Activated CD4-positive, alpha-beta T cell treated with anti-CD3 and anti-CD28 coated beads for 36 hours (primary cell): ENCODE measurements around the gene RERE. TPM values are rescaled to one million over a fixed set of nuclear protein-coding genes. Genes with fewer than 3 reads are reported as not detected.

ENCODE experiments used
- ATAC-seq: fragments of 200-7000 bp; cut with Tn5 transposase; one replicate; pipeline ENCODE4 v1.10.0; 2021; ENCODE audit warnings: mild to moderate bottlenecking, moderate library complexity
- CTCF ChIA-PET: fragments of 350-600 bp; sonication (Branson Sonifier 250); formaldehyde crosslinking; loops from one replicate; lab custom pipeline; 2021; ENCODE audit warnings: antibody characterized with exemption; lab: Charles Lee
- POLR2A ChIA-PET: fragments of 350-600 bp; sonication (Branson Sonifier 250); formaldehyde crosslinking; loops from one replicate; lab custom pipeline; 2021; ENCODE audit warnings: antibody characterized with exemption, inconsistent platforms; lab: Charles Lee
- DNase-seq: peaks from one replicate; pipeline ENCODE4 v3.0.0-alpha.2; 2020
- H3K27ac Mint-ChIP-seq: one replicate; pipeline ENCODE4 v1.8.0; 2021; ENCODE audit warnings: mixed read lengths
- H3K27me3 Mint-ChIP-seq: one replicate; pipeline ENCODE4 v1.8.0; 2021; ENCODE audit warnings: mixed read lengths
- H3K36me3 Mint-ChIP-seq: one replicate; pipeline ENCODE4 v1.8.0; 2021; ENCODE audit warnings: low read depth, mixed read lengths
- H3K4me1 Mint-ChIP-seq: one replicate; pipeline ENCODE4 v1.8.0; 2021; ENCODE audit warnings: mixed read lengths
- H3K4me3 Mint-ChIP-seq: one replicate; pipeline ENCODE4 v1.8.0; 2021; ENCODE audit warnings: mild to moderate bottlenecking, moderate library complexity, mixed read lengths
- H3K9me3 Mint-ChIP-seq: one replicate; pipeline ENCODE4 v1.8.0; 2021; ENCODE audit warnings: low read depth, mixed read lengths
- intact Hi-C, 2 experiments: fragments of 100-400 bp; cut with DNase I in 1 of 2; cut with micrococcal nuclease in 1 of 2; formaldehyde crosslinking; loops; one replicate each; pipeline versions ENCODE4 v1.14.2 to v1.15.1; 2022 to 2024; cut with DNase I, micrococcal nuclease
- total RNA-seq, 2 experiments: library from RNA; stranded (reverse); gene quantifications; one replicate each; pipeline ENCODE4 v1.2.3, GENCODE V29; 2021

The RERE gene
- total RNA-seq, 2 experiments from 2014 or later: 57.4 to 71.6 TPM

GRCh38 chr1:8662380-8663072, 154.9 kb downstream of the RERE start:
- ChIA-PET CTCF (interaction anchor here (0.8 to 1.8 kb wide), 8 partner anchors 9 to 186 kb away, joined by 3 to 14 read pairs (median 4); no protein-coding TSS in a partner anchor), POLR2A (interaction anchor here (0.6 kb wide), 1 partner anchor 167 kb away, joined by 3 read pairs; no protein-coding TSS in a partner anchor)
- ATAC-seq: no peak
- H3K27me3 Mint-ChIP-seq: no peaks in the 10 kb centered on the region
- H3K4me3 Mint-ChIP-seq: no peak overlapping the region
- H3K36me3 Mint-ChIP-seq: no peaks in the 10 kb centered on the region
- H3K27ac Mint-ChIP-seq: no peak overlapping the region
- no peak for DNase-seq
- H3K9me3 Mint-ChIP-seq: peaks cover 3% of the 10 kb centered on the region
- peaks cover 4% of the 10 kb centered on the region for H3K4me1 Mint-ChIP-seq
- intact Hi-C loops: loop anchor here (5.0 kb wide), 3 partner anchors 40 to 565 kb away; no protein-coding TSS in a partner anchor

GRCh38 chr1:8661185-8662110, 156.0 kb downstream of the RERE start:
- no peaks in the 10 kb centered on the region for H3K27me3 Mint-ChIP-seq
- peak; percentile 68 for DNase-seq
- no peak overlapping the region for H3K4me3 Mint-ChIP-seq

DNA sequence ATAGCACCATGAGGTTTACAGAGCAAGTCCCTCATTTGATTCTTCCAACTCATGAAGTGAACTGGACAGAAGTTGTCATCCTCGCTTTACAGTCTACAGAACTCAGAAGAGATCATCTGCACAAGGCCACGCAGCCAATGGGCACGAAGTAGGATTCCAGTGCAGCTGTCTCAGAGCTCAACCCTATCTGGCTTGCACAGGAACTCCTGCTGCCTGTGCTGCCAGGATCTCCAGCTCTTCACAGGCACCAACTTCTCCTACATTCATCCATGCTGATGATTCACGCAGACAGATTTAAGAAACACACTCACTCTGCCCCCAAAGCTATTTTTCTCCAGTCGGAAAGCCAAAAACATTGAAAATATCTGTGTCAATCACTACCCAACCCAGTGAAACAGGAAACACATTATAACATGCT, 157.0 kb downstream of the RERE start:
- intact Hi-C loops: loop anchor here (5.0 kb wide), 3 partner anchors 42 to 563 kb away; no protein-coding TSS in a partner anchor
- H3K27me3 Mint-ChIP-seq: no peaks in the 10 kb centered on the region

More at GRCh38 chr1:8661185-8662110, 156.0 kb downstream of the RERE start:
- intact Hi-C loops: loop anchor here (1.0 to 5.0 kb wide), 4 partner anchors 12 to 564 kb away; no protein-coding TSS in a partner anchor
- ATAC-seq: peak; percentile 82
- ChIA-PET CTCF (interaction anchor here (0.5 to 1.8 kb wide), 10 partner anchors 12 to 207 kb away, joined by 3 to 14 read pairs (median 4); no protein-coding TSS in a partner anchor), POLR2A (interaction anchor here (0.6 to 1.5 kb wide), 5 partner anchors 8 to 242 kb away, joined by 3 to 7 read pairs (median 3); no protein-coding TSS in a partner anchor)
- Mint-ChIP-seq H3K4me1 (peaks cover 4% of the 10 kb centered on the region), H3K27ac (no peak overlapping the region), H3K9me3 (peaks cover 3% of the 10 kb centered on the region), H3K36me3 (no peaks in the 10 kb centered on the region)

DNA sequence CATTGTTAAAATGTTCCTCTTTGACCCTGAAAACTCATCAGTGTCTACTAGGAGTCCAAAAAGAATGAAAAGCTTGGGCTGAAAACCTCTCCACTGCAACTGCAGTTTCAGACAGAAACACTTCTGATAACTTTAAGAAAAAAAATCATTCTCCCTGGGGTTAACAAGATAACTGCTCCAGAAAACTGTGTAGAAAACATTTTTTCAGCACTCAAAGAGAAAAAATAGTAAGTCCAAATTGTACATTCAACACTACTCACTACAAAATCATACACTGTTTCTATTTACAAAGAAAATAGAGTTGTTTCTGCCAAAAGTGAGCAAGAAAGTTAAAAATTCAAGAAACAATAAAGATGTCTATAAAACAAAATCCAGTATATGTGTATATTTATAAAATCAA, 157.8 kb downstream of the RERE start:
- intact Hi-C loops: no loop called here
- Mint-ChIP-seq H3K27ac (no peak overlapping the region), H3K4me3 (no peak overlapping the region), H3K36me3 (peaks cover 13% of the 10 kb centered on the region), H3K9me3 (peaks cover 3% of the 10 kb centered on the region), H3K4me1 (peaks cover 4% of the 10 kb centered on the region), H3K27me3 (no peaks in the 10 kb centered on the region)
- no peak for ATAC-seq
- ChIA-PET POLR2A (no interaction called here), CTCF (no interaction called here)
- DNase-seq: no peak

More for the DNA sequence above, 157.0 kb downstream of the RERE start:
- H3K4me1 Mint-ChIP-seq: peaks cover 4% of the 10 kb centered on the region
- ChIA-PET POLR2A (interaction anchor here (1.5 kb wide), 1 partner anchor 9 kb away, joined by 7 read pairs; no protein-coding TSS in a partner anchor), CTCF (interaction anchor here (0.5 to 1.6 kb wide), 2 partner anchors 188 to 208 kb away, joined by 4 read pairs; no protein-coding TSS in a partner anchor)
- DNase-seq: peak; percentile 24
- peaks cover 3% of the 10 kb centered on the region for H3K9me3 Mint-ChIP-seq
- H3K36me3 Mint-ChIP-seq: peaks cover 8% of the 10 kb centered on the region
- no peak overlapping the region for H3K27ac Mint-ChIP-seq
- no peak overlapping the region for H3K4me3 Mint-ChIP-seq
- no peak for ATAC-seq

- no peak for ATAC-seq
- Mint-ChIP-seq H3K4me3 (no peak overlapping the region), H3K9me3 (no peaks in the 10 kb centered on the region), H3K27ac (no peak overlapping the region), H3K4me1 (peaks cover 30% of the 10 kb centered on the region), H3K36me3 (peaks cover 33% of the 10 kb centered on the region), H3K27me3 (no peaks in the 10 kb centered on the region)
- intact Hi-C loops: no loop called here
- POLR2A ChIA-PET: no interaction called here
- CTCF ChIA-PET: no interaction called here
- DNase-seq: no peak
These were observed 163.6 kb downstream of the RERE start for GRCh38 chr1:8653878-8654277.

- Mint-ChIP-seq H3K4me1 (peaks cover 40% of the 10 kb centered on the region), H3K27ac (peak overlapping the region; percentile 33), H3K36me3 (peaks cover 33% of the 10 kb centered on the region), H3K27me3 (no peaks in the 10 kb centered on the region), H3K4me3 (no peak overlapping the region), H3K9me3 (no peaks in the 10 kb centered on the region)
- POLR2A ChIA-PET: no interaction called here
- CTCF ChIA-PET: interaction anchor here (0.8 to 1.4 kb wide), 4 partner anchors 13 to 196 kb away, joined by 3 to 7 read pairs (median 4); no protein-coding TSS in a partner anchor
- intact Hi-C loops: no loop called here
- DNase-seq (no peak), ATAC-seq (no peak)
These were observed 164.9 kb downstream of the RERE start for GRCh38 chr1:8652467-8653046.

DNA sequence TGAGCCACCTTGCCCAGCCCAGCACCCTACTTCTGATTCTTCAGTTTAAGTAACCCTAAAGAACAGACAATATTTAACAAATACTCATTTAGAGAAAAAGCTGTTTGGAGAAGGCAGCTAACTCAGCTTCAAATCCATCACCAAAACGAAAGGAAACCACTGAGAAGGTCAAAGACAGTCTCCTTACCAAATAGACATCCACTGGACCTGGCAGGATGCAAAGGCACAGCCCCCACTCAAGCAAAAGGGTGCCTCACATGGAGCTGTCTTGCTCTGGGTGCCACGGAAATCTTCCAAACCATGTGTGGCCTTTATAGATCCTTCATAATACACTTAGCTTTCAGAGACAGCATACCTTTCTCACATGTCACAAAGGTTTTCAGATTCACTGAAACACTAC, 165.5 kb downstream of the RERE start:
- ChIA-PET CTCF (interaction anchor here (0.8 to 1.4 kb wide), 4 partner anchors 13 to 197 kb away, joined by 3 to 7 read pairs (median 4); no protein-coding TSS in a partner anchor), POLR2A (no interaction called here)
- H3K27ac Mint-ChIP-seq: peak overlapping the region; percentile 33
- no peak overlapping the region for H3K4me3 Mint-ChIP-seq
- H3K9me3 Mint-ChIP-seq: no peaks in the 10 kb centered on the region
- H3K27me3 Mint-ChIP-seq: no peaks in the 10 kb centered on the region
- DNase-seq (no peak), ATAC-seq (peak; percentile 13)
- intact Hi-C loops: no loop called here
- peaks cover 46% of the 10 kb centered on the region for H3K4me1 Mint-ChIP-seq
- H3K36me3 Mint-ChIP-seq: peaks cover 33% of the 10 kb centered on the region

DNA sequence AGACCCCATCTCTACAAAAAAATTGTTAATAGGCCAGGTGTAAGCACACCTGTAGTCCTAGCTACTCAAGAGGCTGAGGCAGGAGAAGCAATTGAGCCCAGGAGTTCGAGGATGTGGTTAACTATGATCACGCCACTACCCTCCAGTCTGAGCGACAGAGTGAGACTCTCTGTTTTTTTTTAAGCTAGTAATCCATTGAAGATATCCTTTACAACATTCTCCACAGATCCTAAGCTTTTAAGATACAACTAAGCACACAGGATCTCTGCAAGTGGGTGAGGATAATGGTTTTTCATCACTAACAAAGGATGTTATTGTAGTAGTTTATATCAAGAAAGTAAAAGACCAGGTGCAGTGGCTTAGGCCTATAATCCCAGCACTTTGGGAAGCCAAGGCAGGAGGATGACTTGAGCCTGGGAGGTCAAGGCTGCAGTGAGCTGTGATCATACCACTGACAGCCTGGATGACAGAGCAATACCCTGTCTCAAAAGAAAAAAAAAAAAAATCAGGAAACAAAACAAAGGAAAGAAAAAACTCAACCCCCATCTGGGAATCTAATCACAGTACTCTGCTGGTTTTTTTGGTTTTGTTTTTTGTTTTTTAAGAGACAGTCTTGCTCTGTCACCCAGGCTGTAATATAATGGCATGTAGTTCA, 166.1 kb downstream of the RERE start:
- H3K9me3 Mint-ChIP-seq: no peaks in the 10 kb centered on the region
- ChIA-PET CTCF (interaction anchor here (0.8 to 3.7 kb wide), 3 partner anchors 11 to 14 kb away, joined by 4 to 14 read pairs (median 4); no protein-coding TSS in a partner anchor), POLR2A (no interaction called here)
- H3K27me3 Mint-ChIP-seq: no peaks in the 10 kb centered on the region
- peaks cover 47% of the 10 kb centered on the region for H3K4me1 Mint-ChIP-seq
- intact Hi-C loops: no loop called here
- ATAC-seq (peak; percentile 40), DNase-seq (peak; percentile 31)
- H3K36me3 Mint-ChIP-seq: peaks cover 33% of the 10 kb centered on the region
- H3K27ac Mint-ChIP-seq: peak overlapping the region; percentile 25
- no peak overlapping the region for H3K4me3 Mint-ChIP-seq

GRCh38 chr1:8649875-8650274, 167.6 kb downstream of the RERE start:
- H3K36me3 Mint-ChIP-seq: peaks cover 23% of the 10 kb centered on the region
- no peak overlapping the region for H3K4me3 Mint-ChIP-seq
- intact Hi-C loops: loop anchor here (1.0 to 2.0 kb wide), 9 partner anchors 11 to 554 kb away; no protein-coding TSS in a partner anchor
- DNase-seq (no peak), ATAC-seq (no peak)
- peaks cover 47% of the 10 kb centered on the region for H3K4me1 Mint-ChIP-seq
- ChIA-PET POLR2A (no interaction called here), CTCF (interaction anchor here (0.6 to 3.7 kb wide), 3 partner anchors 12 to 57 kb away, joined by 3 to 14 read pairs (median 4); no protein-coding TSS in a partner anchor)
- no peaks in the 10 kb centered on the region for H3K27me3 Mint-ChIP-seq
- H3K9me3 Mint-ChIP-seq: no peaks in the 10 kb centered on the region
- no peak overlapping the region for H3K27ac Mint-ChIP-seq

- CTCF ChIA-PET: interaction anchor here (0.6 to 3.7 kb wide), 3 partner anchors 13 to 47 kb away, joined by 3 to 14 read pairs (median 5); no protein-coding TSS in a partner anchor
- Mint-ChIP-seq H3K4me1 (peaks cover 50% of the 10 kb centered on the region), H3K9me3 (no peaks in the 10 kb centered on the region), H3K36me3 (peaks cover 14% of the 10 kb centered on the region), H3K27me3 (no peaks in the 10 kb centered on the region), H3K4me3 (no peak overlapping the region), H3K27ac (peak overlapping the region; percentile 37)
- ATAC-seq: peak; percentile 85
- DNase-seq: peak; percentile 22
- POLR2A ChIA-PET: interaction anchor here (0.6 to 1.0 kb wide), 3 partner anchors 49 to 170 kb away, joined by 3 to 4 read pairs (median 3); no protein-coding TSS in a partner anchor
- intact Hi-C loops: loop anchor here (1.0 to 2.0 kb wide), 9 partner anchors 12 to 553 kb away; no protein-coding TSS in a partner anchor
These were observed 168.4 kb downstream of the RERE start for GRCh38 chr1:8649027-8649426.
